HG03457 (cell line): ENCODE measurements around the gene CPSF4.
"Not testable (repeated sequence)": the region's sequence is repeated elsewhere in the genome, so short reads cannot be mapped to it uniquely, and the experiment has no call there.

Experiments used
- ATAC-seq: cut with Tn5 transposase; IDR thresholded peaks from one replicate; pipeline ENCODE4 v1.9.1; 2021; ENCODE audit warnings: moderate number of reproducible peaks; ENCODE audit not compliant: unreplicated experiment

CPSF4 gene

DNA sequence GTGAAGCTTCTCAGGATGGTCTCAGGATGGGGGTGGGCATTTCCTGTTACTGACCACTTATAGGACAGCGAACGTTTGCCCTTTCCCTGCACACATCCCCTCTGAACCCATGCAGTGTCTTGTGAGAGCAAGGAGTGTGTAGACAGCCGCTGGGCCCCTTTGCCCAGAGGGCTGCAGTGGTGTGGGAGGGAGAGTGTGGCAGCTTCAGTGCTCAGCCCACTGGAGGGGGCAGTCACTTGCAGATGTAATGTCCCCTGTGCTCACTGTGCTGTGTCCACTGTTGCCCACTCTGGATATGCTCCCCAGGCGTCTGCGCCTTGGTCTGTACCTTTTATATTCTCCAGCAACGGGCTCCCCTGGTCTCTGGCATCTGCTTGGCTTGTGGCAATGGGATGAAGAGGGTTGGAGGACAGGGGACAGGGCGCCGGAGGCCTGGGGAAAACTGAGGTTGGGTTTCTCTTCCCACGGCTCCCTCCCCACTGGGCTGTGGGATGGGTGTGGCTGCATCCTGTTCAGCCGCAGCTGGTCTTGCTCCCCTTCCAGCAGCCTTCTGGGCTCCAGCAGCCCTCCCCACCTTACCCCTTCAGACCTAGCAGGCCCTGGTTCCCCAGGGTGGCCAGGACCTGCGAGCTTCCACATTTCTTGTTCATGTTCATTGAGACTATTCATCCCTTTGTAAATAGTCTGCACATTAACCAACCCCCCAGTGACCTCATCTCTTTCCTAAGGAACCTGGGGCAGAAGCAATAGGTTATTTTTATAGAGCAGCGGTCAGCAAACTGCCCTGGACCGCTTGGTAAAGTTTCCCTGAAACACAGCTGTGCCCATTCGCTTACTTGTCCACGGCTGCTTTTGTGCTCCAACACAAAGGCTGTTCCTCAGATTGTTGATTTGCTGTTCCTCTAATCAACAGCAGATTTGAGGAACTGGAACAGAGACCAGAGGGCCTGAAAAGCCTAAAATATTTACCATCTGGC, 40.0 kb downstream of the CPSF4 start:
- no peak for ATAC-seq

DNA sequence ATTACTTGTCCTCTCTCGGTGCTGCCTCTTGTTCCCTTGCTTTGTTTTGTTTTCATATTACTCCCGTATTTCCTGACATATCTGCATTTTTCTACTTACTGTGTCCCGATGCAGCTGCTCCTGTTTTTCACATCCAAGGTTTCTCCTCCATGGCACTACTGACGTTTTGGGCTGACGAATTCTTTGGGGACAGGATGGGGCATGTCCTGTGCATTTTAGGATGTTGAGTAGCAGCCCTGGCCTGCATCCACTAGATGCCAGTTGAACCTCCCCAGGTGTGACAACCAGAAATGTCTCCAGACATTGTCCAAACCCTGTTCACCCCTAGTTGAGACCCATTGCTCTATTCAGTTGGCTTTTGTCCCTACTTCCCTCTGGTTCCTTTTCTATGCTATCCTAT, 46.4 kb downstream of the CPSF4 start:
- no peak for ATAC-seq

GRCh38 chr7:99489235-99489634, 50.5 kb downstream of the CPSF4 start:
- ATAC-seq, result no peak

GRCh38 chr7:99490878-99491277, 52.1 kb downstream of the CPSF4 start:
- no peak for ATAC-seq

GRCh38 chr7:99493823-99494222, 55.1 kb downstream of the CPSF4 start:
- no peak for ATAC-seq

- ATAC-seq, result no peak
Measured at GRCh38 chr7:99497766-99498545, 59.2 kb downstream of the CPSF4 start.

DNA sequence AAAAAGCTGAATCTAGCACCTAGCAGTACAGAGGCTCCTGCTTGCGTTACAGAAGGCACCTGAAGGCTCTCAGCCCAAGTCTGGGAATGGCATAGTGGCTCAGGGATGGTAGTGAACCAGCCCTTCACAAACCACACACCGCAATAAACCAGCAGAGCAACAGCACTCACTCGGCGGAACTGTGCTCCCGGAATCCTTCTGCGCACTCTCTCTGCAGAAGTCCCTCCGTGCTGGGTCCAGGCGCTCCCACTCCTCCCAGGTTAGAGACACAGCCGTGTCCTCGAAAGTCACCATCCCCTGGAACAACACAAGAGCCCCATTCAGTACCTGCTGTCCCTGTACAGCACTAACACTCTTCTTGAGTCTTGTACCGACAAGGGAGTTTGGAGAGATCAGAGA, 59.8 kb downstream of the CPSF4 start:
- no peak for ATAC-seq

- no peak for ATAC-seq
Measured at GRCh38 chr7:99499371-99499720, 60.6 kb downstream of the CPSF4 start.

- ATAC-seq, result peak; percentile 41
Measured at GRCh38 chr7:99499721-99500636, 61.2 kb downstream of the CPSF4 start, which contains the start of gene ZNF394. ZNF394 (minus strand) TSS chr7:99500281; CDS start chr7:99500093, 188 bp downstream.

- no peak for ATAC-seq
Measured at GRCh38 chr7:99500637-99501009, 61.9 kb downstream of the CPSF4 start.

DNA sequence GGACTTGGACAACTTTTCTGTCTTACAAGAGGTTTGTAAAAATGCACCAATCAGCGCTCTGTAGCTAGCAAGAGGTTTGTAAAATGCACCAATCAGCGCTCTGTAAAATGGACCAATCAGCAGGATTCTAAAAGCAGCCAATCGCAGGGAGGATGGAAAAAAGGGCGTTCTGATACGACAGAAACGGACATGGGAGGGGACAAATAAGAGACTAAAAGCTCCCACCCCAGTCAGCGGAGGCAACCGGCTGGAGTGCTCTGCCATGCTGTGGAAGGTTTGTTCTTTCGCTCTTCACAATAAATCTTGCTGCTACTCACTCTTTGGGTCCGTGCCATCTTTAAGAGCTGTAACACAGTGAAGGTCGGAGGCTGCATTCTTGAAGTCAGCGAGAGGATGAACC, 62.5 kb downstream of the CPSF4 start:
- not testable (repeated sequence) for ATAC-seq

GRCh38 chr7:99504281-99504602, 65.5 kb downstream of the CPSF4 start:
- ATAC-seq, result no peak

- peak; percentile 60 for ATAC-seq
Measured at GRCh38 chr7:99504603-99505323, 66.0 kb downstream of the CPSF4 start, which contains the start of gene ZKSCAN5. ZKSCAN5 (plus strand) TSS chr7:99504662; CDS start chr7:99506045, 1,383 bp downstream.

GRCh38 chr7:99505324-99505662, 66.5 kb downstream of the CPSF4 start:
- ATAC-seq, result no peak
